B cell (primary cell): Measurements from ENCODE around the gene OLFM2.

Experiments
- CTCF ChIP-seq: fragments of 200-600 bp; IDR thresholded peaks from one replicate; pipeline ENCODE4 v1.8.0; 2022; ENCODE audit warnings: antibody characterized with exemption, mild to moderate bottlenecking
- EZH2 ChIP-seq: IDR thresholded peaks from 2 replicates; pipeline ENCODE4 v1.6.1; 2012; ENCODE audit warnings: borderline replicate concordance, low read depth, mild to moderate bottlenecking, moderate library complexity, low read length; ENCODE audit not compliant: insufficient read depth, poor library complexity, severe bottlenecking

DNA sequence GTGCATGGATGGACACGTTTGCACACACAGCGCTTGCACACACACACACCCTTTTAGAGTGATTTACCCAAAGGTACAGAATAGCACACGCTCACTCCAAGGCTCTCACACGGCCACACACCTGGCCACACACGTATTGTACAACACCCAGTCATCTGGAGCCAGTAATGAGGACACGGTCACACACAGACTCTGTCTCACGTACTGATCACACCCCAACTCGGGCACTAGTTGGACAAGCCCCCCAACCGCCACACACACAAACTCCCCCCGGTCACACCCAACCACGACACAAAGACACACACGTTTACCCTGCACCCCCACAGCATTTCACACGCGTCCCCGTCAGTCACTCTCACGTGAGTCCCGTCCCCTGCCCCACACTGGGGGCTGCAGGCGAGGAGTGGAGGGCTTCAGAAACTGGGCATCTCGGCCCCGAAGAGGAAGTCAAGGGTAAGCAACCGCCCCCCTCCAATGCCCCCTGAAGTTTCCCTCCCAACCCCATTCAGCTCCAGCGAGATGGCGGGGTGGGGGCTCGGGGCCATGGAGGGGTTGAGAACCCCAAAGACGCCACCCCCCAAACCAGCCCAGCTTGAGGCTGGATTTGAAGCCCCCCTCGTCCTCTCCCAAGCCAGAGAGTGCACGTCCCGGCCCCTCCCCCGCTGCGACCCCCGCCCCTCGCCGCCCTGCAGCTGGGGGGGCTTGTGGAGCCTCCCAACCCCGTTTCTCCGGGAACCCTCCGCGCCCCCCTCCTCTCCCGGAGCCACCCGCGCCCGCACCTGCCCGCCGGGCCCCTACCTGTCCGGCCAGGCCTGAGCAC is 599 bp downstream of the OLFM2 start:
- TF ChIP-seq CTCF, result no peak
- TF ChIP-seq EZH2, result no peak
